Vagina (tissue), 2 donors: ENCODE results near the gene PTPRM.

Source experiments
- POLR2A ChIP-seq, 2 donors: fragments of 450-650 bp; IDR thresholded peaks; one replicate each; pipeline ENCODE4 v1.6.1; 2017; ENCODE audit warnings: antibody characterized with exemption in 2 of 2, mild to moderate bottlenecking in 2 of 2, moderate library complexity in 2 of 2
- POLR2AphosphoS5 ChIP-seq, 2 donors: sonication (generic); formaldehyde crosslinking; IDR thresholded peaks; one replicate each; pipeline ENCODE4 v1.9.0; 2017; ENCODE audit warnings: antibody characterized with exemption in 2 of 2, mild to moderate bottlenecking in 2 of 2, low read depth in 1 of 2; ENCODE audit not compliant: insufficient read depth in 1 of 2
- TF ChIP-seq, protein P1 (sequence below), 3 experiments: fragments of 450-650 bp in 2 of 3; fragments of 200-600 bp in 1 of 3; sonication (generic) in 1 of 3; IDR thresholded peaks; one replicate each; pipeline ENCODE4 v1.5.1; 2017 to 2019; ENCODE audit warnings: antibody characterized with exemption in 3 of 3, mild to moderate bottlenecking in 2 of 3, moderate library complexity in 2 of 3

DNA sequence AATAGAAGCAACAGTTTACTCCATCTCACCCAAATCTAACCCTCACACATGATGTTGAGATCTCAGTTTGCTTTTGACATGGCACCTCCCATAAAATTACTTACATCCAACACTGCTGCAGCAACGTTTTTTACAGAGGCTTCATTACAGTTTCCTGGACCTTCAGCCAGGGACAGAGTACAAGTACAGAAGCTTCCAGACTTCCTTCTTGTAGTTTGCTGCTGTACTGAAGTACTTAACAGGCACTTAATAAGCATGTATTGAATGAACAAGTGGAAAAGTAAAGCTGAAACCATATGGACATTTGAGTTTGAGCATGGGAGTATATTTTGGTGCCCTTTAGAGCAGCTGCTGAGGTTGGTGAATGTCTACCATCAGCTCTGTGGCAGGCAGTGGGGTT is 514.2 kb downstream of the PTPRM start:
- TF ChIP-seq, protein P1, sequence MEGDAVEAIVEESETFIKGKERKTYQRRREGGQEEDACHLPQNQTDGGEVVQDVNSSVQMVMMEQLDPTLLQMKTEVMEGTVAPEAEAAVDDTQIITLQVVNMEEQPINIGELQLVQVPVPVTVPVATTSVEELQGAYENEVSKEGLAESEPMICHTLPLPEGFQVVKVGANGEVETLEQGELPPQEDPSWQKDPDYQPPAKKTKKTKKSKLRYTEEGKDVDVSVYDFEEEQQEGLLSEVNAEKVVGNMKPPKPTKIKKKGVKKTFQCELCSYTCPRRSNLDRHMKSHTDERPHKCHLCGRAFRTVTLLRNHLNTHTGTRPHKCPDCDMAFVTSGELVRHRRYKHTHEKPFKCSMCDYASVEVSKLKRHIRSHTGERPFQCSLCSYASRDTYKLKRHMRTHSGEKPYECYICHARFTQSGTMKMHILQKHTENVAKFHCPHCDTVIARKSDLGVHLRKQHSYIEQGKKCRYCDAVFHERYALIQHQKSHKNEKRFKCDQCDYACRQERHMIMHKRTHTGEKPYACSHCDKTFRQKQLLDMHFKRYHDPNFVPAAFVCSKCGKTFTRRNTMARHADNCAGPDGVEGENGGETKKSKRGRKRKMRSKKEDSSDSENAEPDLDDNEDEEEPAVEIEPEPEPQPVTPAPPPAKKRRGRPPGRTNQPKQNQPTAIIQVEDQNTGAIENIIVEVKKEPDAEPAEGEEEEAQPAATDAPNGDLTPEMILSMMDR (IDR thresholded peaks at IDR 0.05), result no peak
- TF ChIP-seq POLR2A (IDR thresholded peaks at IDR 0.05), result no peak
- no peak for TF ChIP-seq POLR2AphosphoS5 (IDR thresholded peaks at IDR 0.05; ENCODE audit: insufficient read depth in 1 of 2, low read depth in 1 of 2)
